DOHH2 (cell line): ENCODE measurements around the gene MLLT3.

ENCODE experiments used
- H3F3A ChIP-seq: fragments of 200-600 bp; sonication (generic), shearing (Covaris generic); 2 replicates; pipeline ENCODE4 v1.6.0; 2016; ENCODE audit warnings: antibody characterized with exemption, mild to moderate bottlenecking; ENCODE audit not compliant: control insufficient read depth, insufficient read depth
- H3K27ac ChIP-seq: fragments of 200-600 bp; sonication (generic); 2 replicates; pipeline ENCODE4 v1.5.1; 2014; ENCODE audit warnings: low read depth, mild to moderate bottlenecking, low read length, moderate library complexity
- H3K27me3 ChIP-seq: fragments of 200-600 bp; sonication (generic); 2 replicates; pipeline ENCODE4 v1.6.1; 2014; ENCODE audit warnings: mild to moderate bottlenecking, low read length, mixed read lengths; ENCODE audit not compliant: control insufficient read depth
- H3K36me3 ChIP-seq: fragments of 200-600 bp; sonication (generic); 2 replicates; pipeline ENCODE4 v1.6.1; 2014; ENCODE audit warnings: mild to moderate bottlenecking, low read length, moderate library complexity, mixed read lengths; ENCODE audit not compliant: control insufficient read depth
- H3K4me1 ChIP-seq: fragments of 200-600 bp; sonication (generic); 2 replicates; pipeline ENCODE4 v1.6.1; 2014; ENCODE audit warnings: mild to moderate bottlenecking, low read length, mixed read lengths; ENCODE audit not compliant: control insufficient read depth
- H3K4me2 ChIP-seq: fragments of 200-600 bp; sonication (generic); 2 replicates; pipeline ENCODE4 v1.6.0; 2014; ENCODE audit warnings: mild to moderate bottlenecking, low read length, moderate library complexity
- H3K4me3 ChIP-seq: fragments of 200-600 bp; sonication (generic); 2 replicates; pipeline ENCODE4 v1.5.1; 2014; ENCODE audit warnings: mild to moderate bottlenecking, low read length, mixed read lengths
- H3K79me2 ChIP-seq: fragments of 200-600 bp; sonication (generic); 2 replicates; pipeline ENCODE4 v1.6.1; 2014; ENCODE audit warnings: mild to moderate bottlenecking, low read length, mixed read lengths; ENCODE audit not compliant: control insufficient read depth
- H3K9me2 ChIP-seq: fragments of 200-600 bp; sonication (generic); replicated peaks from 2 replicates; pipeline ENCODE4 v1.6.1; 2014; ENCODE audit warnings: mild to moderate bottlenecking, low read length, mixed read lengths; ENCODE audit not compliant: control insufficient read depth
- H3K9me3 ChIP-seq: fragments of 200-600 bp; sonication (generic); 2 replicates; pipeline ENCODE4 v1.6.1; 2014; ENCODE audit warnings: antibody characterized with exemption, low read length, mixed read lengths; ENCODE audit not compliant: control insufficient read depth, insufficient read depth
- H4K20me1 ChIP-seq: fragments of 200-600 bp; sonication (generic); 2 replicates; pipeline ENCODE4 v1.6.0; 2014; ENCODE audit warnings: low read depth, mild to moderate bottlenecking, antibody characterized with exemption, low read length, moderate library complexity; ENCODE audit not compliant: control insufficient read depth, insufficient read depth
- CTCF ChIP-seq: fragments of 200-600 bp; sonication (generic); IDR thresholded peaks from one replicate; pipeline ENCODE4 v1.5.1; 2014; ENCODE audit warnings: antibody characterized with exemption, mild to moderate bottlenecking, low read depth, low read length; ENCODE audit not compliant: poor library complexity, severe bottlenecking
- EZH2phosphoT487 ChIP-seq: fragments of 200-600 bp; sonication (generic); IDR thresholded peaks from 2 replicates; pipeline ENCODE4 v1.6.1; 2017; ENCODE audit warnings: borderline replicate concordance, mild to moderate bottlenecking, antibody characterized with exemption, low read length, moderate library complexity, mixed read lengths

MLLT3 gene

GRCh38 chr9:20418485-20418884, 203.8 kb downstream of the MLLT3 start:
- Histone ChIP-seq H3K4me1 (no peaks in the 10 kb centered on the region), H3K9me2 (no peaks in the 10 kb centered on the region), H4K20me1 (no peaks in the 10 kb centered on the region), H3K9me3 (no peaks in the 10 kb centered on the region), H3K27me3 (no peaks in the 10 kb centered on the region), H3K79me2 (no peaks in the 10 kb centered on the region), H3K4me3 (no peak overlapping the region), H3K36me3 (no peaks in the 10 kb centered on the region), H3F3A (no peaks in the 10 kb centered on the region), H3K27ac (no peak overlapping the region), H3K4me2 (no peak overlapping the region)
- TF ChIP-seq EZH2phosphoT487 (no peak), CTCF (no peak)

- no peaks in the 10 kb centered on the region for H4K20me1 ChIP-seq
- no peak overlapping the region for H3K27ac ChIP-seq
These were observed 204.8 kb downstream of the MLLT3 start for GRCh38 chr9:20417373-20418080.

GRCh38 chr9:20414150-20414549, 208.1 kb downstream of the MLLT3 start:
- TF ChIP-seq CTCF, result no peak
- no peak for TF ChIP-seq EZH2phosphoT487
- Histone ChIP-seq H3K27ac (no peak overlapping the region), H3F3A (no peaks in the 10 kb centered on the region), H4K20me1 (no peaks in the 10 kb centered on the region), H3K4me2 (no peak overlapping the region), H3K36me3 (no peaks in the 10 kb centered on the region), H3K9me2 (no peaks in the 10 kb centered on the region), H3K27me3 (no peaks in the 10 kb centered on the region), H3K4me3 (no peak overlapping the region), H3K9me3 (no peaks in the 10 kb centered on the region), H3K4me1 (no peaks in the 10 kb centered on the region), H3K79me2 (no peaks in the 10 kb centered on the region)

More at GRCh38 chr9:20417373-20418080, 204.8 kb downstream of the MLLT3 start:
- Histone ChIP-seq H3F3A (no peaks in the 10 kb centered on the region), H3K4me3 (no peak overlapping the region), H3K36me3 (no peaks in the 10 kb centered on the region), H3K9me3 (no peaks in the 10 kb centered on the region), H3K4me1 (no peaks in the 10 kb centered on the region), H3K4me2 (no peak overlapping the region), H3K79me2 (no peaks in the 10 kb centered on the region), H3K9me2 (no peaks in the 10 kb centered on the region), H3K27me3 (no peaks in the 10 kb centered on the region)
- no peak for TF ChIP-seq CTCF
- TF ChIP-seq EZH2phosphoT487, result no peak
